K562 (cell line): ENCODE measurements around the gene CALHM3. TPM values are rescaled to one million over a fixed set of nuclear protein-coding genes. Genes with fewer than 3 reads are reported as not detected.

Source experiments
- ATAC-seq: fragments of 200-7000 bp; cut with Tn5 transposase; 3 replicates; pipeline ENCODE4 v1.9.1; 2020; ENCODE audit warnings: moderate library complexity
- BruUV-seq: library from RNA; stranded (reverse); fragments of 400-500 nt; replicated peaks from 2 replicates; lab custom pipeline; 2021; lab: Mats Ljungman, UMichigan
- CTCF ChIA-PET: fragments of 300-600 bp; formaldehyde crosslinking; extraction: SDS; loops from one replicate; lab custom pipeline; 2021; ENCODE audit warnings: low intra/inter-chr PET ratio; lab: Yijun Ruan, JAX
- POLR2A ChIA-PET: fragments of 300-600, 350-650 bp; sonication (Branson Sonifier 250); formaldehyde crosslinking; extraction: SDS; loops from one replicate; lab custom pipeline; 2021; ENCODE audit warnings: antibody characterized with exemption, inconsistent platforms; lab: Yijun Ruan, JAX
- DNase-seq, 4 experiments: peaks; one replicate each; pipeline versions ENCODE4 v3.0.0 to v3.0.0-alpha.2; 2011 to 2018; ENCODE audit warnings: low spot score in 3 of 4, mixed read lengths in 3 of 4; ENCODE audit errors: extremely low read depth in 1 of 4
- FAIRE-seq: peaks from 2 replicates; lab custom pipeline; 2011; peaks lifted over from hg19 to GRCh38; lab: Jason Lieb, UNC
- H2AFZ ChIP-seq: 2 replicates; pipeline ENCODE4 v1.6.0; 2011; ENCODE audit warnings: low read depth, low read length, control low read depth, inconsistent platforms
- H3K27ac ChIP-seq: fragments of 200-600 bp; 3 replicates; pipeline ENCODE4 v1.8.0; 2011; ENCODE audit warnings: low read depth, mild to moderate bottlenecking, control low read depth, inconsistent platforms, low read length, moderate library complexity, mixed read lengths; ENCODE audit errors: extremely low read depth
- H3K27me3 ChIP-seq, 2 experiments: fragments of 300-600 bp in 1 of 2; 2 replicates in 1 of 2; 3 replicates in 1 of 2; pipeline versions ENCODE4 v1.6.0 to v1.8.0; 2011; ENCODE audit warnings: inconsistent platforms in 2 of 2, low read length in 2 of 2, mild to moderate bottlenecking in 1 of 2, mixed read lengths in 1 of 2, moderate library complexity in 1 of 2; ENCODE audit not compliant: control insufficient read depth in 2 of 2, insufficient read depth in 2 of 2
- H3K36me3 ChIP-seq: fragments of 300-600 bp; 3 replicates; pipeline ENCODE4 v1.8.0; 2011; ENCODE audit warnings: mild to moderate bottlenecking, low read length, inconsistent platforms; ENCODE audit not compliant: control insufficient read depth, insufficient read depth
- H3K4me1 ChIP-seq, 2 experiments: fragments of 200-600 bp in 1 of 2; replicated peaks in 1 of 2; 2 replicates in 1 of 2; 3 replicates in 1 of 2; pipeline versions ENCODE4 v1.5.1 to v1.8.0; 2011; ENCODE audit warnings: inconsistent platforms in 2 of 2, low read length in 2 of 2, mild to moderate bottlenecking in 1 of 2, mixed read lengths in 1 of 2, moderate library complexity in 1 of 2; ENCODE audit not compliant: control insufficient read depth in 2 of 2, insufficient read depth in 2 of 2
- H3K4me2 ChIP-seq: 2 replicates; pipeline ENCODE4 v1.6.1; 2011; ENCODE audit warnings: low read length, control low read depth, inconsistent platforms, mixed read lengths; ENCODE audit not compliant: insufficient read depth
- H3K4me3 ChIP-seq: fragments of 200-600 bp; sonication (generic), shearing (Covaris generic); 2 replicates; pipeline ENCODE4 v1.5.1; 2016; ENCODE audit warnings: control low read depth, inconsistent platforms
- H3K79me2 ChIP-seq: fragments of 200-600 bp; 3 replicates; pipeline ENCODE4 v1.8.0; 2011; ENCODE audit warnings: low read length, inconsistent platforms; ENCODE audit not compliant: control insufficient read depth, insufficient read depth
- H3K9ac ChIP-seq, 2 experiments: 2 replicates each; pipeline versions ENCODE4 v1.6.0 to v1.6.1; 2011; ENCODE audit warnings: low read depth in 2 of 2, low read length in 2 of 2, control low read depth in 1 of 2, inconsistent platforms in 1 of 2, mild to moderate bottlenecking in 1 of 2, mixed read lengths in 1 of 2; ENCODE audit not compliant: insufficient read depth in 1 of 2
- H3K9me1 ChIP-seq: one replicate; pipeline ENCODE4 v1.6.0; 2011; ENCODE audit warnings: inconsistent platforms, mild to moderate bottlenecking, low read length, moderate library complexity; ENCODE audit not compliant: control insufficient read depth, insufficient read depth
- H3K9me3 ChIP-seq: replicated peaks from 2 replicates; pipeline ENCODE4 v1.5.1; 2011; ENCODE audit warnings: low read depth, low read length, inconsistent platforms; ENCODE audit not compliant: control insufficient read depth, insufficient read depth
- H4K20me1 ChIP-seq: replicated peaks from 2 replicates; pipeline ENCODE4 v1.6.1; 2011; ENCODE audit warnings: low read length, inconsistent platforms, mixed read lengths; ENCODE audit not compliant: control insufficient read depth, insufficient read depth
- ESRRB ChIP-seq: fragments of 250-450 bp; sonication (Bioruptor Pico); IDR thresholded peaks from 2 replicates; pipeline ENCODE4 v1.5.0; 2020; ENCODE audit warnings: mild to moderate bottlenecking, moderate library complexity, borderline replicate concordance
- HMG20B ChIP-seq: fragments of 250-450 bp; sonication (Bioruptor Pico); IDR thresholded peaks from 2 replicates; pipeline ENCODE4 v1.5.0; 2021; ENCODE audit warnings: mild to moderate bottlenecking
- NCOA4 ChIP-seq: fragments of 450-650 bp; IDR thresholded peaks from 2 replicates; pipeline ENCODE4 v1.6.1; 2018; ENCODE audit warnings: mild to moderate bottlenecking; ENCODE audit not compliant: partially characterized antibody
- NCOR1 ChIP-seq: fragments of 450-650 bp; IDR thresholded peaks from 2 replicates; pipeline ENCODE4 v1.6.1; 2016; ENCODE audit warnings: mild to moderate bottlenecking, moderate library complexity
- PHF21A ChIP-seq: fragments of 450-650 bp; IDR thresholded peaks from 2 replicates; pipeline ENCODE4 v1.6.1; 2017; ENCODE audit warnings: low read depth, borderline replicate concordance
- POLR2AphosphoS2 ChIP-seq: IDR thresholded peaks from 2 replicates; pipeline ENCODE4 v1.6.1; 2012; ENCODE audit warnings: low read length, improper control_type of control experiment
- POU5F1 ChIP-seq: fragments of 150-350 bp; IDR thresholded peaks from 2 replicates; pipeline ENCODE4 v1.6.1; 2014; ENCODE audit warnings: borderline replicate concordance, low read length, low read depth, mild to moderate bottlenecking; ENCODE audit not compliant: partially characterized antibody
- SLC30A9 ChIP-seq: fragments of 250-450 bp; sonication (Bioruptor Pico); IDR thresholded peaks from 2 replicates; pipeline ENCODE4 v1.8.0; 2022; ENCODE audit warnings: mild to moderate bottlenecking, moderate library complexity
- SMC3 ChIP-seq: conservative IDR thresholded peaks from 2 replicates; pipeline ENCODE4 v1.6.1; 2011; ENCODE audit warnings: low read depth, low read length, improper control_type of control experiment; ENCODE audit not compliant: insufficient read depth
- SP2 ChIP-seq: IDR thresholded peaks from 2 replicates; pipeline ENCODE4 v1.6.1; 2011; ENCODE audit warnings: mild to moderate bottlenecking, low read depth, low read length, moderate library complexity; ENCODE audit not compliant: poor library complexity, severe bottlenecking; ENCODE audit errors: extremely low read depth
- SRSF3 ChIP-seq: fragments of 200-400 bp; formaldehyde crosslinking; IDR thresholded peaks from 2 replicates; pipeline ENCODE4 v1.6.1; 2016; ENCODE audit warnings: mild to moderate bottlenecking, low read length, moderate library complexity; ENCODE audit not compliant: insufficient read depth
- TAF7 ChIP-seq: fragments of 450-650 bp; IDR thresholded peaks from 2 replicates; pipeline ENCODE4 v1.6.1; 2016; ENCODE audit warnings: missing genetic modification characterization, missing compliant biosample characterization
- WHSC1 ChIP-seq: IDR thresholded peaks from one replicate; pipeline ENCODE4 v1.6.1; 2012; ENCODE audit warnings: low read length, control low read depth, inconsistent platforms
- WGBS: fragments of 100-300 bp; shearing (Covaris generic); methylation state at CpG from one replicate; pipeline ENCODE4 v1.1.6; 2016; ENCODE audit warnings: low coverage, mixed read lengths; ENCODE audit not compliant: insufficient coverage; ENCODE audit errors: missing lambda C conversion rate; 5-methylcytosine and 5-hydroxymethylcytosine counted together
- in situ Hi-C: fragments of 300-500 bp; cut with MboI; formaldehyde crosslinking; loops from 4 replicates; pipeline ENCODE4 v1.15.0; 2018; ENCODE audit warnings: inconsistent platforms, mixed read lengths
- intact Hi-C: fragments of 100-400 bp; cut with micrococcal nuclease; formaldehyde crosslinking; loops from 2 replicates; pipeline ENCODE4 v1.14.2; 2022
- polyA plus RNA-seq, 8 experiments: library from polyadenylated mRNA; depleted of rRNA in 4 of 8; stranded (reverse) in 5 of 8; unstranded in 3 of 8; fragments of >200 nt; fragmentation: Nextera tagmentation in 2 of 8; fragmentation: Illumina TruSeq in 1 of 8; extraction: Ambion mirVana in 2 of 8; extraction: Trizol in 1 of 8; gene quantifications; 2 replicates each; pipeline versions ENCODE4 v1.2.1 to v1.2.3, GENCODE V29; 2011 to 2014; ENCODE audit warnings: inconsistent platforms in 1 of 8, missing spikeins in 1 of 8
- total RNA-seq, 7 experiments: library from RNA; depleted of rRNA in 6 of 7; stranded (reverse); fragments of >200 nt in 6 of 7; fragmentation: Illumina TruSeq in 2 of 7; extraction: Trizol in 2 of 7; gene quantifications; 2 replicates each; pipeline versions ENCODE4 v1.2.1 to v1.2.3, GENCODE V29; 2011 to 2021; ENCODE audit warnings: low replicate concordance in 1 of 7
- TF ChIP-seq, protein P1 (sequence below): sonication (generic); formaldehyde crosslinking; IDR thresholded peaks from 2 replicates; pipeline ENCODE4 v1.8.0; 2023; ENCODE audit warnings: mild to moderate bottlenecking, missing genetic modification reagents

The CALHM3 gene
- total and polyA plus RNA-seq, 9 of the 15 experiments (the other 6 are each of a cell fraction or from before 2014, with no cell fraction given) = not detected

DNA sequence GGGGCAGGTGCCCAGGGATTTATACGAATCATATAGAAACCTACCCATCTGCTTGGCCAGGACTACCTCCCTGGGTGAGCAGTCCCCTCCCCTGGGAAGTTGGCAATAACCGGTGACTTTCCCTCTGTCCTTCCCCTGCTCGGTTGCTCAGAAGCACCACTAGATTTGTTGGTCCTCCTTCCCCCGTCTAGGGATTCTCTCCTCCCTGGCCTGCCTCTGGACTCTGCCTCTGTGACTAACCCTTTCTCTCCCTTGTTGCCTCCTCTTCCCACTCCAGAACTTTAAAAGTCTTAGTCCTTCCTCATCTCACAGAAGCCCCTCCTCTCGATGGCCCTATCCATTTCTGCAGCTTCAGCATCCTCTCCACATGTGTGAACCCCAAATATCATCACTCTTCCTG lies 9.8 kb downstream of the CALHM3 start (continued):
- TF ChIP-seq NCOR1 = no peak
- no peak for TF ChIP-seq ESRRB
- TF ChIP-seq, protein P1, sequence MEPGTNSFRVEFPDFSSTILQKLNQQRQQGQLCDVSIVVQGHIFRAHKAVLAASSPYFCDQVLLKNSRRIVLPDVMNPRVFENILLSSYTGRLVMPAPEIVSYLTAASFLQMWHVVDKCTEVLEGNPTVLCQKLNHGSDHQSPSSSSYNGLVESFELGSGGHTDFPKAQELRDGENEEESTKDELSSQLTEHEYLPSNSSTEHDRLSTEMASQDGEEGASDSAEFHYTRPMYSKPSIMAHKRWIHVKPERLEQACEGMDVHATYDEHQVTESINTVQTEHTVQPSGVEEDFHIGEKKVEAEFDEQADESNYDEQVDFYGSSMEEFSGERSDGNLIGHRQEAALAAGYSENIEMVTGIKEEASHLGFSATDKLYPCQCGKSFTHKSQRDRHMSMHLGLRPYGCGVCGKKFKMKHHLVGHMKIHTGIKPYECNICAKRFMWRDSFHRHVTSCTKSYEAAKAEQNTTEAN (CRISPR knock-in tag) = no peak
- no peak for TF ChIP-seq PHF21A
- no peak for TF ChIP-seq POU5F1
- TF ChIP-seq SLC30A9 (CRISPR knock-in tag) = no peak
- TF ChIP-seq, all 486 proteins: peak for 0

DNA sequence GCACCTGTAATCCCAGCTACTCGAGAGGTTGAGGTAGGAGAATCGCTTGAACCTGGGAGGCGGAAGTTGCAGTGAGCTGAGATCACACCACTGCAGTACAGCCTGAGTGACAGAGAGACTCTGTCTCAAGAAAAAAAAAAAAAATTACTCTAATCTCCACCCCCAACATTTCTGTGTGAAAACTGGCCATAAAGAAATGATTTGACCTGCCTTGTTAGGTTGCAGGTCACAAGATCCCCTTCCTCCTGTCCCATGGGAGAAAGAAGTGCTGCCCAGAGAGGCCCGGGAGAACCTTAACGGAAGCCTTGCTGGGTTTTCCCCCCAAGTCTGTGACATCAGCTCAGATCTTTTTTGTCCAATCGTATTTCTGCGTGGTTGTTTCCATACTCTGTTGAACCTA lies 11.6 kb downstream of the CALHM3 start:
- TF ChIP-seq SMC3 = no peak
- no peak for TF ChIP-seq SRSF3
- no peak for TF ChIP-seq SP2
- no peak for TF ChIP-seq POLR2AphosphoS2
- TF ChIP-seq HMG20B = no peak
- TF ChIP-seq TAF7 (tag) = no peak
- TF ChIP-seq WHSC1 = no peak
- no peak for TF ChIP-seq NCOA4
- Histone ChIP-seq H3K27ac (no peak overlapping the region), H3K27me3 (peaks cover 0 to 16% of the 10 kb centered on the region in 2 experiments; a peak in 3 of 5 replicates), H3K9me3 (no peaks in the 10 kb centered on the region), H3K9ac (no peak overlapping the region), H4K20me1 (no peaks in the 10 kb centered on the region; the same call in 1 of the 2 replicates), H3K4me1 (peaks cover 0 to 10% of the 10 kb centered on the region in 2 experiments; a peak in 2 of 5 replicates), H3K36me3 (no peaks in the 10 kb centered on the region), H3K9me1 (no peaks in the 10 kb centered on the region), H3K4me2 (no peak overlapping the region), H3K4me3 (no peak overlapping the region), H2AFZ (no peak overlapping the region), H3K79me2 (no peaks in the 10 kb centered on the region)
- intact Hi-C loops = no loop called here
- ChIA-PET POLR2A (interaction anchor here (0.7 kb wide), 1 partner anchor 218 kb away, joined by 3 read pairs; no protein-coding TSS in a partner anchor), CTCF (no interaction called here)
- BruUV-seq = no TSS peak
- no peak for ATAC-seq
- no peak for DNase-seq
- in situ Hi-C loops = no loop called here
- no peak for FAIRE-seq
- WGBS = 29% methylated on average over 4 of the region's 7 CpGs
